Measurements from ENCODE around the gene ATP6V1A. TPM values are rescaled to one million over a fixed set of nuclear protein-coding genes. Genes with fewer than 3 reads are reported as not detected.

The ATP6V1A gene
- total RNA-seq, 2 donors from 2014 or later, result 27.8 to 32.2 TPM

GRCh38 chr3:113773381-113773780 is 26.5 kb downstream of the ATP6V1A start:
- no peak for DNase-seq (ENCODE audit: low spot score)
- ATAC-seq (ENCODE audit: insufficient number of reproducible peaks, low FRiP score, low read depth), result no peak
- Histone ChIP-seq H3K4me3 (no peak overlapping the region), H3K27me3 (replicated peaks; ENCODE audit: insufficient read depth) (no peaks in the 10 kb centered on the region), H3K36me3 (no peaks in the 10 kb centered on the region), H3K27ac (no peak overlapping the region), H3K9me3 (no peaks in the 10 kb centered on the region), H3K4me1 (ENCODE audit: control insufficient read depth in 1 of 2, low read depth in 2 of 2) (no peaks in the 10 kb centered on the region)
- TF ChIP-seq CTCF (IDR thresholded peaks at IDR 0.05), result no peak

GRCh38 chr3:113775516-113775915 is 28.7 kb downstream of the ATP6V1A start:
- Histone ChIP-seq H3K27ac (no peak overlapping the region), H3K4me1 (ENCODE audit: control insufficient read depth in 1 of 2, low read depth in 2 of 2) (no peaks in the 10 kb centered on the region), H3K27me3 (replicated peaks; ENCODE audit: insufficient read depth) (no peaks in the 10 kb centered on the region), H3K4me3 (no peak overlapping the region), H3K36me3 (no peaks in the 10 kb centered on the region), H3K9me3 (no peaks in the 10 kb centered on the region)
- TF ChIP-seq CTCF (IDR thresholded peaks at IDR 0.05), result no peak
- ATAC-seq (ENCODE audit: insufficient number of reproducible peaks, low FRiP score, low read depth) (no peak), DNase-seq (ENCODE audit: low spot score) (no peak)

- Histone ChIP-seq H3K9me3 (no peaks in the 10 kb centered on the region), H3K4me3 (no peak overlapping the region), H3K4me1 (ENCODE audit: control insufficient read depth in 1 of 2, low read depth in 2 of 2) (no peaks in the 10 kb centered on the region), H3K27ac (no peak overlapping the region), H3K27me3 (replicated peaks; ENCODE audit: insufficient read depth) (no peaks in the 10 kb centered on the region), H3K36me3 (no peaks in the 10 kb centered on the region)
- TF ChIP-seq CTCF (IDR thresholded peaks at IDR 0.05), result no peak
- DNase-seq (ENCODE audit: low spot score) (no peak), ATAC-seq (ENCODE audit: insufficient number of reproducible peaks, low FRiP score, low read depth) (no peak)
Measured at GRCh38 chr3:113776564-113776963, 29.7 kb downstream of the ATP6V1A start.

- Histone ChIP-seq H3K4me1 (ENCODE audit: control insufficient read depth in 1 of 2, low read depth in 2 of 2) (peaks cover 8 to 15% of the 10 kb centered on the region in 2 donors), H3K36me3 (peaks cover 9% of the 10 kb centered on the region), H3K9me3 (no peaks in the 10 kb centered on the region), H3K27ac (peak overlapping the region in 1 of 2 donors; percentile 56), H3K27me3 (replicated peaks; ENCODE audit: insufficient read depth) (no peaks in the 10 kb centered on the region), H3K4me3 (peak overlapping the region; percentile 2)
- no peak for DNase-seq (ENCODE audit: low spot score)
- TF ChIP-seq CTCF (IDR thresholded peaks at IDR 0.05), result no peak
- peak; percentile 87 for ATAC-seq (ENCODE audit: insufficient number of reproducible peaks, low FRiP score, low read depth)
Measured at GRCh38 chr3:113783463-113783862, 36.6 kb downstream of the ATP6V1A start.

GRCh38 chr3:113783980-113784379 is 37.1 kb downstream of the ATP6V1A start:
- no peaks in the 10 kb centered on the region for H3K27me3 ChIP-seq (replicated peaks; ENCODE audit: insufficient read depth)
- peaks cover 9% of the 10 kb centered on the region for H3K36me3 ChIP-seq
- H3K9me3 ChIP-seq, result no peaks in the 10 kb centered on the region
- H3K27ac ChIP-seq, result peak overlapping the region; percentile 7 to 56
- DNase-seq (ENCODE audit: low spot score) (no peak), ATAC-seq (ENCODE audit: insufficient number of reproducible peaks, low FRiP score, low read depth) (no peak)
- H3K4me3 ChIP-seq, result peak overlapping the region; percentile 2
- H3K4me1 ChIP-seq (ENCODE audit: control insufficient read depth in 1 of 2, low read depth in 2 of 2), result peaks cover 8 to 15% of the 10 kb centered on the region in 2 donors
- no peak for TF ChIP-seq CTCF (IDR thresholded peaks at IDR 0.05)

Data from thoracic aorta (tissue), 2 donors.